Right forelimb (tissue), 1 donor: ENCODE measurements around the gene ZBED4.

Experiments
- DNase-seq: peaks from one replicate; pipeline ENCODE4 v3.0.0-alpha.2; 2018

The ZBED4 gene

GRCh38 chr22:49903322-49904039 lies 49.8 kb downstream of the ZBED4 start:
- no peak for DNase-seq

GRCh38 chr22:49904040-49904369 lies 50.4 kb downstream of the ZBED4 start:
- DNase-seq, result no peak

- DNase-seq, result no peak
Measured at GRCh38 chr22:49905465-49905864, 51.8 kb downstream of the ZBED4 start.

GRCh38 chr22:49906071-49906798 lies 52.6 kb downstream of the ZBED4 start:
- no peak for DNase-seq

GRCh38 chr22:49906799-49907290 lies 53.2 kb downstream of the ZBED4 start:
- DNase-seq, result no peak

GRCh38 chr22:49907807-49908206 lies 54.2 kb downstream of the ZBED4 start:
- DNase-seq, result no peak

GRCh38 chr22:49909476-49910205 lies 56.0 kb downstream of the ZBED4 start:
- DNase-seq, result no peak

GRCh38 chr22:49910229-49911155 lies 56.8 kb downstream of the ZBED4 start:
- no peak for DNase-seq

GRCh38 chr22:49911881-49912625 lies 58.4 kb downstream of the ZBED4 start:
- no peak for DNase-seq

- no peak for DNase-seq
Measured at GRCh38 chr22:49913026-49913425, 59.4 kb downstream of the ZBED4 start.

GRCh38 chr22:49913446-49913845 lies 59.8 kb downstream of the ZBED4 start:
- no peak for DNase-seq

- DNase-seq, result no peak
Measured at GRCh38 chr22:49914256-49914655, 60.6 kb downstream of the ZBED4 start.

GRCh38 chr22:49915610-49916009 lies 62.0 kb downstream of the ZBED4 start:
- DNase-seq, result no peak

- DNase-seq, result no peak
Measured at GRCh38 chr22:49916831-49917230, 63.2 kb downstream of the ZBED4 start.

GRCh38 chr22:49917974-49918910 lies 64.6 kb downstream of the ZBED4 start, which contains the start of the genes ALG12 and CRELD2:
ALG12 (minus strand) TSS chr22:49918438; CDS start chr22:49913765, 4,673 bp downstream.
CRELD2 (plus strand) TSS chr22:49918634; CDS start chr22:49918770, 136 bp downstream.
- peak; percentile 98 for DNase-seq

GRCh38 chr22:49918911-49919881 lies 65.6 kb downstream of the ZBED4 start:
- no peak for DNase-seq

- no peak for DNase-seq
Measured at GRCh38 chr22:49920859-49921258, 67.2 kb downstream of the ZBED4 start.

GRCh38 chr22:49921508-49922278 lies 68.0 kb downstream of the ZBED4 start:
- DNase-seq, result no peak
